ENCODE results near the gene GRM1.
"Not testable (repeated sequence)": the region's sequence is repeated elsewhere in the genome, so short reads cannot be mapped to it uniquely, and the experiment has no call there.

The GRM1 gene

GRCh38 chr6:146191166-146191565, 162.3 kb downstream of the GRM1 start:
- DNase-seq (ENCODE audit: low read depth in 2 of 2): no peak

GRCh38 chr6:146191612-146192011, 162.8 kb downstream of the GRM1 start:
- DNase-seq (ENCODE audit: low read depth in 2 of 2): no peak

- DNase-seq (ENCODE audit: low read depth in 2 of 2): no peak
Measured at GRCh38 chr6:146194434-146194833, 165.6 kb downstream of the GRM1 start.

- no peak for DNase-seq (ENCODE audit: low read depth in 2 of 2)
Measured at GRCh38 chr6:146200176-146200575, 171.3 kb downstream of the GRM1 start.

GRCh38 chr6:146202570-146202969, 173.7 kb downstream of the GRM1 start:
- DNase-seq (ENCODE audit: low read depth in 2 of 2): no peak

- no peak for DNase-seq (ENCODE audit: low read depth in 2 of 2)
Measured at GRCh38 chr6:146209942-146210341, 181.1 kb downstream of the GRM1 start.

GRCh38 chr6:146210406-146211083, 181.7 kb downstream of the GRM1 start:
- DNase-seq (ENCODE audit: low read depth in 2 of 2): no peak

GRCh38 chr6:146211646-146212045, 182.8 kb downstream of the GRM1 start:
- no peak for DNase-seq (ENCODE audit: low read depth in 2 of 2)

- no peak for DNase-seq (ENCODE audit: low read depth in 2 of 2)
Measured at GRCh38 chr6:146212781-146213180, 183.9 kb downstream of the GRM1 start.

GRCh38 chr6:146219101-146219500, 190.2 kb downstream of the GRM1 start:
- no peak for DNase-seq (ENCODE audit: low read depth in 2 of 2)

- DNase-seq (ENCODE audit: low read depth in 2 of 2): no peak
Measured at GRCh38 chr6:146224449-146224848, 195.6 kb downstream of the GRM1 start.

GRCh38 chr6:146224988-146225387, 196.1 kb downstream of the GRM1 start:
- no peak for DNase-seq (ENCODE audit: low read depth in 2 of 2)

GRCh38 chr6:146240322-146240721, 211.5 kb downstream of the GRM1 start:
- DNase-seq (ENCODE audit: low read depth in 2 of 2): no peak

- no peak for DNase-seq (ENCODE audit: low read depth in 2 of 2)
Measured at GRCh38 chr6:146240807-146241206, 211.9 kb downstream of the GRM1 start.

GRCh38 chr6:146243646-146244045, 214.8 kb downstream of the GRM1 start:
- DNase-seq (ENCODE audit: low read depth in 2 of 2): not testable (repeated sequence)

GRCh38 chr6:146244630-146245143, 215.8 kb downstream of the GRM1 start:
- no peak for DNase-seq (ENCODE audit: low read depth in 2 of 2)

GRCh38 chr6:146246028-146246427, 217.2 kb downstream of the GRM1 start:
- no peak for DNase-seq (ENCODE audit: low read depth in 2 of 2)

GRCh38 chr6:146253691-146254090, 224.8 kb downstream of the GRM1 start:
- no peak for DNase-seq (ENCODE audit: low read depth in 2 of 2)

GRCh38 chr6:146258206-146258605, 229.3 kb downstream of the GRM1 start:
- no peak for DNase-seq (ENCODE audit: low read depth in 2 of 2)

GRCh38 chr6:146260886-146261285, 232.0 kb downstream of the GRM1 start:
- no peak for DNase-seq (ENCODE audit: low read depth in 2 of 2)

- no peak for DNase-seq (ENCODE audit: low read depth in 2 of 2)
Measured at GRCh38 chr6:146265056-146265455, 236.2 kb downstream of the GRM1 start.

- DNase-seq (ENCODE audit: low read depth in 2 of 2): no peak
Measured at GRCh38 chr6:146267447-146267846, 238.6 kb downstream of the GRM1 start.

- DNase-seq (ENCODE audit: low read depth in 2 of 2): no peak
Measured at GRCh38 chr6:146267946-146268345, 239.1 kb downstream of the GRM1 start.

- no peak for DNase-seq (ENCODE audit: low read depth in 2 of 2)
Measured at GRCh38 chr6:146269482-146269881, 240.6 kb downstream of the GRM1 start.

Data from stimulated activated CD4-positive, alpha-beta T cell treated with anti-CD3 and anti-CD28 coated beads, Interleukin-1b, Interleukin-23, amount 100 ng/mL, for 1 hour (primary cell).